ENCODE data around the gene NR1H2.

The NR1H2 gene

DNA sequence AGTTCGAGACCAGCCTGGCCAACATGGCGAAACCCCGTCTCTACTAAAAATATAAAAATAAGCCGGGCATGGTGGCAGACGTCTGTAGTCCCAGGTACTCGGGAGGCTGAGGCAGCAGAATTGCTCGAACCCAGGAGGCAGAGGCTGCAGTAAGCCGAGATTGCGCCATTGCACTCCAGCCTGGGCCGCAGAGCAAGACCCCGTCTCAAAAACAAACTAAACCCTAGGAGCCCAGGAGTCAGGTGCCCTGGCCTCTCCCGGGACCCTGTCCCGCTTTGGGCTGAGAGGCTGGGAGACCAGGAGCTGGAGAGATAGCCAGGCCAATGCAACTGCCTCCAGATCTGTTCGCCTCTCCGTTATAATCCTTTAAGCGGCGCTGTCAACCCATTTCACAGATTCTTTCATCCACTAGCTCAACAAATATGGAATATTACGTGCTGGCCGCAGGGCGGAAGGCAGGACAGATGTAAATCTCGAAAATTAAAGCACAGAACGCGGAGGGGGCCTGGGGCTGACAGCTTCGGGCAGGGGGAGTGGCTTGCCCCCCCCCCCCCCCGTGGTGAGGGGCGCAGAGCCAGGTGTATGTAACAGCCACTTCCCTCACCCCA is 51.2 kb downstream of the NR1H2 start:
- no peak for DNase-seq

DNA sequence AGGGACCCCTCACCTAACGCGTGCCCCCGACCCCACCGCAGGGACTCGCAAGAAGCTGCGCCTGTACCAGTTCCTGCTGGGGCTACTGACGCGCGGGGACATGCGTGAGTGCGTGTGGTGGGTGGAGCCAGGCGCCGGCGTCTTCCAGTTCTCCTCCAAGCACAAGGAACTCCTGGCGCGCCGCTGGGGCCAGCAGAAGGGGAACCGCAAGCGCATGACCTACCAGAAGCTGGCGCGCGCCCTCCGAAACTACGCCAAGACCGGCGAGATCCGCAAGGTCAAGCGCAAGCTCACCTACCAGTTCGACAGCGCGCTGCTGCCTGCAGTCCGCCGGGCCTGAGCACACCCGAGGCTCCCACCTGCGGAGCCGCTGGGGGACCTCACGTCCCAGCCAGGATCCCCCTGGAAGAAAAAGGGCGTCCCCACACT is 51.8 kb downstream of the NR1H2 start:
- no peak for DNase-seq

DNA sequence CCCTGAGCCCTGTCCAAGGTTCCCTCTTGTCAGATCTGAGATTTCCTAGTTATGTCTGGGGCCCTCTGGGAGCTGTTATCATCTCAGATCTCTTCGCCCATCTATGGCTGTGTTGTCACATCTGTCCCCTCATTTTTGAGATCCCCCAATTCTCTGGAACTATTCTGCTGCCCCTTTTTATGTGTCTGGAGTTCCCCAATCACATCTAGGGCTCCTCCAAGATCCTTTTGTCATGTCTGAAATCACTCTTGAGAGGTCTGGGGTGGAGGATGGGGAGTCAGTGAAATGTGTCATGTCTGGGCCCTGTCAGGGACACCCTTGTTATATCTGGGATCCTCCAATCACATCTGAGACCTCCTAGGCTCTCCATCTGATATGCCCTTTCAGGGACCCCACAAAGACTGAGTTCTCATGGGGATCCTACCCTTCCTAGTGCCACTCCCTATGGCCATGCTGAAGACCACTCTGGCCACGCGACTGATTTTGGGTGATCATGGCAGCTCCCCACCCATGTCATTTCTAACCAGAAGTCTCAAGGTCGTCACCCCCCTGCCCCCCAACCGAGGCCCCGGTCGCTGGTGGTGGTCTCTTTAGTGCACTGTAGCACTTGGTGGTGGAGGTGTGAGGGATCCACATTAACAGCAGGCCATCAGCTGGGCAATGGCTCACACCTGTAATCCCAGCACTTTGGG is 52.7 kb downstream of the NR1H2 start:
- DNase-seq, result no peak

DNA sequence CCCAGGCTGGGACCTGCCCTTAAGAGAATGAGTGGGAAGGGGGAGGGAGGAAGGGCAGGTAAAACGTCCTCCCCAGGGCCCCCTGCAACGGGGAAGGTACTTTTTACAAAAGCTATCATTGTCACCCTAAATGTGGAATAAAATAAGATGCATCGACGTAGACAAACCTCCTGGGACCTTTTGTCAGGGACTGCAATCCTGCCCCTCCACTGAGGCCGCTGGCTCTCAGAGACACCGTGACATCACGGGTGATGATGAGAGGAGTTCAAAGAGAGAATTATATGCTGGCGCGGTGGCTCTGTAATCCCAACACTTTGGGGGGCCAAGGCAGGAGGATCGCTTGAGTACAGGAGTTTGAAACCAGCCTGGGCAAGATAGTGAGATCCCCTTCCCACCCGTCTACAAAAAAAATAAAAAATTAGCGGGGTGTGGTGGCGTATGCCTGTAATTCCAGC is 54.7 kb downstream of the NR1H2 start:
- DNase-seq, result no peak

DNA sequence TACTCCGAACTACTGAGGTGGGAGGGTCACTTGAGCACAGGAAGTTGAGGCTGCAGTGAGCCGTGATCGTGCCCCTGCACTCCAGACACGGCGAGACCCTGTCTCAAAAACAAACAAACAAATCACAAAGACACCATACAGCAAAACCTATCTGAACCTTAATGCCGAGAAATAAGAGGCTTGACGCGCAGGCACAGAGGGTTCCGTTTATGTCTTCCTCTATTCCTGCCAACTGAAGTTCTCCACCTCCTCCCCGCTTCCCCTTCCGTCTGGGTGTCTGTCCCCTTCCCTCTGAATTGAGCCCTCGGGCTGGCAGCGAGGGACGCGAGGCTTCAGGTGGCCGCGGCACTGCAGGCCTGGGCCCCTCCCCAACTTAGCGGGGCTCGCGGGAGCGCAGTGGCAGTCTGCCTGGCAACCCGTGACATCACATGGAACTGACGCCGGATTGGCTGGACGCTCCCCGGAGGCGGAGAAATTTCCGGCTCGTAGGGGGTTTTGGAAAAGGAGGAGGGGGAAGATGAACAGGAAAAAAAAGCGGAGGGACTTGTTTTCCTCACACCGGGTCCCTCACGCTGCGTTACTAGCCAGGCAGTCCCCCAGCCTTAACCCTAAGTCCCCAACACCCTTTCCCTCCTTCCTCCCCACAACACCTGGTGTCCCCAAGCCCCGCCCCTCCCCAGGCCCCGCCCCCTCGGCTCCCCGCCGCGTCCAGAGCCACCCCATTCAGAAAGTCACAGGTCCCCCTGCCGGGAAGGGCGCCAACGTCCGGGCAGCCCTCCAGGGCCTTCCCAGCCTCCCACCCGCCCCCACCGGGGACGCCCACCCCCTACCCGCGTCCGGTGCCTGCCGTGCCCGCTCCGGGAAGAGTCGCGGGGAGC is 55.3 kb downstream of the NR1H2 start:
- no peak for DNase-seq

DNA sequence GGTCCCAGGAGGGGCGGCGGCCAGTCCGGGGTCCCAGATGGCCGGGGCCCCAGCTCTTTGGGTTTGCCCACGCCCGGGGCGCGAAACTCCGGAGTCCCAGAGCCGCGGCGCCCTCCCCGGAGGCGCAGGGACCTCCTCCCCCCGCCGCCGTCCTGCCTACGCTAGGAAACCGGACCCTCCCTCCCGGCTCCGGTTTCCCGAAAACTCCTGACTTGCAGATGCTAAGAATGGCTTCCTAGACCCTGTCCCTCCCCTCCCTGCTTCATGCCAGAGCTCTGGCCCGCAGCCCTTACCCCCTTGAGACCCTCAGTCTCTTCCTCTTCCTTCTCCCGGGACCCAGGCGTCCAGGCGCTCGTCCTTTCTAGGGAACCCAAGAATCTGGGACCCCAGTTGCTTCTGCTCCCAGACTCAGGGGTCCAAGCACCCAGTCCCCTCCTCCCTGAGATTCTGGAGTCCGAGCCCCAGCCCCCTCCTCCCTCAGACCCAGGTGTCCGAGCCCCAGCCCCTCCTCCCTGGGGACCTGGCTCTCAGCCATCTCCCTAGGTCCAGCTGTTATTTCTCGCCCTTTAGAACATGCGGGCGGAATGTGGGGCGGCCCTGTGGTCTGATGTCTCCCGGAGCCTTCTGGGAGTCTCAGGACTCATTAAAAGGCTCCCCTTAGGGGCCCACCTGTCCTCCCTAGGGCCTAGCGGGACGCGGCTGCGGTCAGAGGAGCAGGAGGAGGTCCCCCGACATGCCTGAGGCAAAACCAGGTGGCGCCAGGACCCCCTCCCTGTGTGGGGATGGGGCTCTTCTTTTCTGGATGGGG is 56.2 kb downstream of the NR1H2 start, which contains the start of gene MYBPC2:
Gene MYBPC2, plus strand, starts transcription at position 672 of the 808 bp plus-strand sequence. Its CDS starts 62 bp downstream, at position 734.
- DNase-seq, result no peak
